Measurements from ENCODE around the gene EPHX1.

DNA sequence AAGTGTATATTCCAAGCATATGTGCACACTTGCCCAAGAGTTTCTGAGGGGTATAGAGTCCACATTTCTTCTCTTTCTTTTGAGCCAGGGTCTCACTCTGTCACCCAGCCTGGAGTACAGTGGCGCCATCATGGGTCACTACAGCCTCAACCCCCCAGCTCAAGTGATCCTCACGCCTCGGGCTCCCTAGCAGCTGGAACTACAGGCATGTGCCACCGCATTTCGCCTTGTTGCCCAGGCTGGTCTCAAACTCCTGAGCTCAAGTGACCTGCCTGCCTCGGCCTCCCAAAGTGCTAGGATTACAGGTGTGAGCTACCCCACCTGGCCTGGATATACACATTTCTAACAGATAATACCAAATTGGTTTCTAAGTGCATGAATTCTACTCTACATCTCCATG is 49.4 kb upstream of the EPHX1 start:
- TF ChIP-seq EZH2phosphoT487 (IDR thresholded peaks at IDR 0.05; ENCODE audit: insufficient read depth, low read depth) (no peak), EZH2 (IDR thresholded peaks at IDR 0.05; ENCODE audit: insufficient read depth, poor library complexity, severe bottlenecking) (no peak)
